ENCODE results near the gene SRPK3.

SRPK3 gene

GRCh38 chrX:153736871-153737441 is 43.9 kb upstream of the SRPK3 start:
- H3K27me3 ChIP-seq (ENCODE audit: insufficient read depth, poor library complexity, severe bottlenecking) = no peaks in the 10 kb centered on the region
- no peaks in the 10 kb centered on the region for H3K9me3 ChIP-seq (ENCODE audit: severe bottlenecking)
- ATAC-seq (ENCODE audit: low read depth) (no peak), DNase-seq (ENCODE audit: low spot score) (no peak)
- H3K4me1 ChIP-seq (ENCODE audit: insufficient read depth, poor library complexity, severe bottlenecking) = no peaks in the 10 kb centered on the region
- TF ChIP-seq, protein P1, sequence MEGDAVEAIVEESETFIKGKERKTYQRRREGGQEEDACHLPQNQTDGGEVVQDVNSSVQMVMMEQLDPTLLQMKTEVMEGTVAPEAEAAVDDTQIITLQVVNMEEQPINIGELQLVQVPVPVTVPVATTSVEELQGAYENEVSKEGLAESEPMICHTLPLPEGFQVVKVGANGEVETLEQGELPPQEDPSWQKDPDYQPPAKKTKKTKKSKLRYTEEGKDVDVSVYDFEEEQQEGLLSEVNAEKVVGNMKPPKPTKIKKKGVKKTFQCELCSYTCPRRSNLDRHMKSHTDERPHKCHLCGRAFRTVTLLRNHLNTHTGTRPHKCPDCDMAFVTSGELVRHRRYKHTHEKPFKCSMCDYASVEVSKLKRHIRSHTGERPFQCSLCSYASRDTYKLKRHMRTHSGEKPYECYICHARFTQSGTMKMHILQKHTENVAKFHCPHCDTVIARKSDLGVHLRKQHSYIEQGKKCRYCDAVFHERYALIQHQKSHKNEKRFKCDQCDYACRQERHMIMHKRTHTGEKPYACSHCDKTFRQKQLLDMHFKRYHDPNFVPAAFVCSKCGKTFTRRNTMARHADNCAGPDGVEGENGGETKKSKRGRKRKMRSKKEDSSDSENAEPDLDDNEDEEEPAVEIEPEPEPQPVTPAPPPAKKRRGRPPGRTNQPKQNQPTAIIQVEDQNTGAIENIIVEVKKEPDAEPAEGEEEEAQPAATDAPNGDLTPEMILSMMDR (IDR thresholded peaks at IDR 0.05; ENCODE audit: poor library complexity, severe bottlenecking) = no peak
- no peak overlapping the region for H3K4me3 ChIP-seq (ENCODE audit: severe bottlenecking)
- H3K27ac ChIP-seq (ENCODE audit: poor library complexity, severe bottlenecking) = no peak overlapping the region
- H3K36me3 ChIP-seq (ENCODE audit: low read depth) = no peaks in the 10 kb centered on the region

- TF ChIP-seq, protein P1 (IDR thresholded peaks at IDR 0.05; ENCODE audit: poor library complexity, severe bottlenecking) = no peak
- H3K36me3 ChIP-seq (ENCODE audit: low read depth) = no peaks in the 10 kb centered on the region
- H3K27me3 ChIP-seq (ENCODE audit: insufficient read depth, poor library complexity, severe bottlenecking) = no peaks in the 10 kb centered on the region
- no peaks in the 10 kb centered on the region for H3K9me3 ChIP-seq (ENCODE audit: severe bottlenecking)
- no peaks in the 10 kb centered on the region for H3K4me1 ChIP-seq (ENCODE audit: insufficient read depth, poor library complexity, severe bottlenecking)
- H3K27ac ChIP-seq (ENCODE audit: poor library complexity, severe bottlenecking) = no peak overlapping the region
- ATAC-seq (ENCODE audit: low read depth) (no peak), DNase-seq (ENCODE audit: low spot score) (no peak)
- no peak overlapping the region for H3K4me3 ChIP-seq (ENCODE audit: severe bottlenecking)
Observed at GRCh38 chrX:153738056-153738605, 42.7 kb upstream of the SRPK3 start.

GRCh38 chrX:153739754-153740486 is 40.9 kb upstream of the SRPK3 start:
- H3K9me3 ChIP-seq (ENCODE audit: severe bottlenecking) = no peaks in the 10 kb centered on the region
- TF ChIP-seq, protein P1 (IDR thresholded peaks at IDR 0.05; ENCODE audit: poor library complexity, severe bottlenecking) = no peak
- H3K4me1 ChIP-seq (ENCODE audit: insufficient read depth, poor library complexity, severe bottlenecking) = no peaks in the 10 kb centered on the region
- ATAC-seq (ENCODE audit: low read depth) (peak; percentile 76), DNase-seq (ENCODE audit: low spot score) (no peak)
- H3K27me3 ChIP-seq (ENCODE audit: insufficient read depth, poor library complexity, severe bottlenecking) = no peaks in the 10 kb centered on the region
- H3K27ac ChIP-seq (ENCODE audit: poor library complexity, severe bottlenecking) = no peak overlapping the region
- no peaks in the 10 kb centered on the region for H3K36me3 ChIP-seq (ENCODE audit: low read depth)
- H3K4me3 ChIP-seq (ENCODE audit: severe bottlenecking) = no peak overlapping the region

DNA sequence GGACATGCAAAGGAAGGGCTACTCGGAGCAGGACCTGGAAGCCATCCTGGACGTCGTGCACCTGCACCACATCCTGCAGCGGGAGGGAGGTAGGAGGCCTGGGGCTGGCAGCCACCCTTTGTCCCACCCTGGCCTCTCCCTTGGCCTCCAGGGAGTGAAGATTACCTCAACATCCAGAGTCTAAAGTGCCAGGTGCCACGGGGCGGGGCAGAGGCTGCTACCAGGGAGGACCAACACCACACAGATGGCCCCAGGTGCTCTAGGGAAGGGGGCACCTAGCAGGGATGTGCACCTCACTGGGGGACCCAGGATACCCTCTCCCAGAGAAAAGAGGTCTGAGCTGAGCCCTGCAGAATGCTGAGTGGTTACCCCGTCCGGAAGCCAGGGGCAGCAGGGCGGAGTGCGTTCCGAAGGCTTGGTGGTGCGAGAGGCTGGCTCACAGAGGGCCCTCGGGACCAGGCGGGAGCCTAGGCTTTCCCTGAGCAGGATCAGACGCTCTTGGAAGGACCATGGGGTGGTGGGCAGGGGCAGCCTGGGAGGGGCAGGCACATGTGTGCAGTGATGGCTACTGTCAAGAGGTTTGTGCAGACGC is 40.1 kb upstream of the SRPK3 start:
- Histone ChIP-seq H3K4me1 (ENCODE audit: insufficient read depth, poor library complexity, severe bottlenecking) (no peaks in the 10 kb centered on the region), H3K36me3 (ENCODE audit: low read depth) (no peaks in the 10 kb centered on the region), H3K27ac (ENCODE audit: poor library complexity, severe bottlenecking) (no peak overlapping the region), H3K9me3 (ENCODE audit: severe bottlenecking) (no peaks in the 10 kb centered on the region), H3K4me3 (ENCODE audit: severe bottlenecking) (no peak overlapping the region), H3K27me3 (ENCODE audit: insufficient read depth, poor library complexity, severe bottlenecking) (no peaks in the 10 kb centered on the region)
- DNase-seq (ENCODE audit: low spot score) (no peak), ATAC-seq (ENCODE audit: low read depth) (no peak)
- TF ChIP-seq, protein P1 (IDR thresholded peaks at IDR 0.05; ENCODE audit: poor library complexity, severe bottlenecking) = no peak

All from RWPE2 (cell line).